IMR-90 (cell line): ENCODE data around the gene LRCOL1. TPM values are rescaled to one million over a fixed set of nuclear protein-coding genes. Genes with fewer than 3 reads are reported as not detected.

Experiments used
- ATAC-seq: fragments of 200-7000 bp; cut with Tn5 transposase; 2 replicates; pipeline ENCODE4 v1.9.1; 2020; ENCODE audit warnings: low read depth, mild to moderate bottlenecking, moderate library complexity
- BruUV-seq: library from RNA; stranded (reverse); fragments of 400-500 nt; replicated peaks from 2 replicates; lab custom pipeline; 2021; lab: Mats Ljungman, UMichigan
- CTCF ChIA-PET: fragments of 300-600 bp; formaldehyde crosslinking; extraction: SDS; loops from one replicate; lab custom pipeline; 2021; ENCODE audit warnings: antibody characterized with exemption; lab: Yijun Ruan, JAX
- POLR2A ChIA-PET: fragments of 300-600 bp; sonication (Branson Sonifier 250); formaldehyde crosslinking; loops from one replicate; lab custom pipeline; 2022; ENCODE audit warnings: antibody characterized with exemption; ENCODE audit not compliant: unreplicated experiment; lab: Charles Lee
- DNase-seq: peaks from one replicate; pipeline ENCODE4 v3.0.0; 2013
- H2AFZ ChIP-seq: replicated peaks from 2 replicates; pipeline ENCODE3; 2013; ENCODE audit warnings: low read length, mild to moderate bottlenecking; ENCODE audit not compliant: poor library complexity
- H2AK5ac ChIP-seq: 2 replicates; pipeline ENCODE4 v1.6.1; 2013; ENCODE audit warnings: low read depth, low read length, inconsistent platforms
- H2AK9ac ChIP-seq: replicated peaks from 2 replicates; pipeline ENCODE3; 2013; ENCODE audit warnings: mild to moderate bottlenecking, low read depth, low read length, moderate library complexity; ENCODE audit not compliant: poor library complexity
- H2BK120ac ChIP-seq: 2 replicates; pipeline ENCODE4 v1.6.1; 2013; ENCODE audit warnings: low read depth, low read length, inconsistent platforms
- H2BK15ac ChIP-seq: 3 replicates; pipeline ENCODE4 v1.6.1; 2013; ENCODE audit warnings: low read depth, low read length, inconsistent platforms
- H2BK20ac ChIP-seq: 2 replicates; pipeline ENCODE4 v1.6.1; 2013; ENCODE audit warnings: low read depth, mild to moderate bottlenecking, inconsistent platforms, low read length, moderate library complexity
- H2BK5ac ChIP-seq: 2 replicates; pipeline ENCODE4 v1.6.1; 2013; ENCODE audit warnings: mild to moderate bottlenecking, low read depth, low read length, inconsistent platforms; ENCODE audit not compliant: poor library complexity, severe bottlenecking
- H3K14ac ChIP-seq: replicated peaks from 2 replicates; pipeline ENCODE4 v1.6.1; 2013; ENCODE audit warnings: low read depth, low read length, inconsistent platforms
- H3K18ac ChIP-seq: 2 replicates; pipeline ENCODE4 v1.6.1; 2013; ENCODE audit warnings: low read depth, low read length, control low read depth
- H3K23ac ChIP-seq: 2 replicates; pipeline ENCODE4 v1.6.1; 2013; ENCODE audit warnings: low read depth, low read length, inconsistent platforms
- H3K27ac ChIP-seq: 2 replicates; pipeline ENCODE4 v1.5.1; 2013; ENCODE audit warnings: mild to moderate bottlenecking, control low read depth, low read length; ENCODE audit not compliant: insufficient read depth
- H3K27me3 ChIP-seq: 2 replicates; pipeline ENCODE4 v1.6.1; 2013; ENCODE audit warnings: low read length; ENCODE audit not compliant: control insufficient read depth, insufficient read depth
- H3K36me3 ChIP-seq: 2 replicates; pipeline ENCODE4 v1.6.1; 2013; ENCODE audit warnings: low read length, mixed read lengths; ENCODE audit not compliant: control insufficient read depth, insufficient read depth
- H3K4ac ChIP-seq: 2 replicates; pipeline ENCODE4 v1.6.1; 2013; ENCODE audit warnings: low read depth, low read length, inconsistent platforms
- H3K4me1 ChIP-seq: 2 replicates; pipeline ENCODE4 v1.6.1; 2013; ENCODE audit warnings: low read length, mixed read lengths; ENCODE audit not compliant: control insufficient read depth, insufficient read depth
- H3K4me2 ChIP-seq: 2 replicates; pipeline ENCODE4 v1.6.1; 2013; ENCODE audit warnings: low read depth, mild to moderate bottlenecking, control low read depth, low read length, moderate library complexity
- H3K4me3 ChIP-seq: 2 replicates; pipeline ENCODE4 v1.5.1; 2013; ENCODE audit warnings: low read depth, mild to moderate bottlenecking, control low read depth, low read length, moderate library complexity; ENCODE audit not compliant: insufficient read depth
- H3K56ac ChIP-seq: 2 replicates; pipeline ENCODE4 v1.6.1; 2013; ENCODE audit warnings: low read length, inconsistent platforms; ENCODE audit not compliant: insufficient read depth; ENCODE audit errors: extremely low read depth
- H3K79me1 ChIP-seq, 2 experiments: 2 replicates each; pipeline ENCODE4 v1.6.1; 2013; ENCODE audit warnings: low read length in 2 of 2, inconsistent platforms in 1 of 2, low read depth in 1 of 2
- H3K9ac ChIP-seq: 2 replicates; pipeline ENCODE4 v1.6.1; 2013; ENCODE audit warnings: low read depth, low read length, control low read depth
- H3K9me1 ChIP-seq: 2 replicates; pipeline ENCODE4 v1.6.1; 2013; ENCODE audit warnings: low read length, inconsistent platforms; ENCODE audit not compliant: insufficient read depth
- H3K9me3 ChIP-seq: 2 replicates; pipeline ENCODE4 v1.6.1; 2013; ENCODE audit warnings: low read length; ENCODE audit not compliant: control insufficient read depth, insufficient read depth
- H4K20me1 ChIP-seq: 2 replicates; pipeline ENCODE4 v1.6.1; 2013; ENCODE audit warnings: low read length, inconsistent platforms; ENCODE audit not compliant: insufficient read depth
- H4K5ac ChIP-seq: 2 replicates; pipeline ENCODE4 v1.6.1; 2013; ENCODE audit warnings: mild to moderate bottlenecking, low read depth, low read length, control low read depth
- H4K8ac ChIP-seq, 2 experiments: 2 replicates each; pipeline ENCODE4 v1.6.1; 2013; ENCODE audit warnings: low read depth in 2 of 2, low read length in 2 of 2, control low read depth in 1 of 2, inconsistent platforms in 1 of 2
- H4K91ac ChIP-seq: 2 replicates; pipeline ENCODE4 v1.6.1; 2013; ENCODE audit warnings: low read depth, low read length, inconsistent platforms; ENCODE audit not compliant: insufficient read depth
- BHLHE40 ChIP-seq: fragments of 150-350 bp; IDR thresholded peaks from 2 replicates; pipeline ENCODE4 v1.6.1; 2016; ENCODE audit warnings: mild to moderate bottlenecking, low read depth, low read length
- CTCF ChIP-seq: conservative IDR thresholded peaks from 2 replicates; pipeline ENCODE4 v1.5.1; 2012; ENCODE audit warnings: mild to moderate bottlenecking, low read depth, low read length, improper control_type of control experiment
- ELK1 ChIP-seq: fragments of 150-350 bp; IDR thresholded peaks from 2 replicates; pipeline ENCODE4 v1.6.1; 2016; ENCODE audit warnings: low read depth, mild to moderate bottlenecking, low read length, moderate library complexity, borderline replicate concordance
- FOS ChIP-seq: fragments of 150-350 bp; IDR thresholded peaks from 2 replicates; pipeline ENCODE4 v1.6.1; 2016; ENCODE audit warnings: low read depth, low read length
- MAFK ChIP-seq: IDR thresholded peaks from 2 replicates; pipeline ENCODE4 v1.6.1; 2012; ENCODE audit warnings: low read depth, low read length, improper control_type of control experiment
- MAZ ChIP-seq: IDR thresholded peaks from 2 replicates; pipeline ENCODE4 v1.6.1; 2012; ENCODE audit warnings: low read depth, mild to moderate bottlenecking, low read length, improper control_type of control experiment, moderate library complexity, borderline replicate concordance
- MXI1 ChIP-seq: IDR thresholded peaks from 2 replicates; pipeline ENCODE4 v1.6.1; 2012; ENCODE audit warnings: low read depth, mild to moderate bottlenecking, low read length, moderate library complexity, borderline replicate concordance
- POLR2A ChIP-seq: IDR thresholded peaks from 2 replicates; pipeline ENCODE4 v1.6.1; 2012; ENCODE audit warnings: mild to moderate bottlenecking, low read depth, low read length
- RAD21 ChIP-seq: IDR thresholded peaks from 2 replicates; pipeline ENCODE4 v1.6.1; 2012; ENCODE audit warnings: low read length, improper control_type of control experiment
- RFX5 ChIP-seq: IDR thresholded peaks from 2 replicates; pipeline ENCODE4 v1.8.0; 2012; ENCODE audit warnings: low read depth, mild to moderate bottlenecking, low read length, moderate library complexity
- SMC3 ChIP-seq: fragments of 150-350 bp; IDR thresholded peaks from 2 replicates; pipeline ENCODE4 v1.6.1; 2016; ENCODE audit warnings: low read depth, mild to moderate bottlenecking, antibody characterized with exemption, low read length, moderate library complexity
- USF2 ChIP-seq: fragments of 150-350 bp; IDR thresholded peaks from 2 replicates; pipeline ENCODE4 v1.6.1; 2017; ENCODE audit warnings: mild to moderate bottlenecking, antibody characterized with exemption, low read length, low read depth
- WGBS, 2 experiments: methylation state at CpG; one replicate each; pipeline versions ENCODE4 v1.1.5 to v1.1.7; 2013; ENCODE audit warnings: missing lambda C conversion rate in 2 of 2; ENCODE audit not compliant: insufficient read length in 1 of 2; ENCODE audit errors: extremely low coverage in 2 of 2; 5-methylcytosine and 5-hydroxymethylcytosine counted together
- dilution Hi-C: fragments of 300-500 bp; cut with HindIII; formaldehyde crosslinking; loops from one replicate; pipeline ENCODE4 v1.14.3; 2018; ENCODE audit warnings: low sequenced_read_pairs; ENCODE audit not compliant: unreplicated experiment
- in situ Hi-C: fragments of 300-500 bp; cut with MboI; formaldehyde crosslinking; loops from 3 replicates; pipeline ENCODE4 v1.14.3; 2019; ENCODE audit warnings: low sequenced_read_pairs, inconsistent platforms, mixed read lengths
- intact Hi-C: fragments of 100-400 bp; cut with micrococcal nuclease; formaldehyde crosslinking; loops from 2 replicates; pipeline ENCODE4 v1.10.0; 2022
- polyA plus RNA-seq, 3 experiments: library from polyadenylated mRNA; depleted of rRNA; stranded (reverse); fragments of >200 nt; gene quantifications; 2 replicates each; pipeline ENCODE4 v1.2.3, GENCODE V29; 2012; ENCODE audit warnings: low replicate concordance in 1 of 3
- total RNA-seq: library from RNA; depleted of rRNA; stranded (reverse); fragments of >200 nt; gene quantifications from 2 replicates; pipeline ENCODE4 v1.2.3, GENCODE V29; 2012

The LRCOL1 gene
- total and polyA plus RNA-seq, 2 of the 4 experiments (the other 2 are of a cell fraction), result 1.0 TPM; not detected in 1

- H3K36me3 ChIP-seq, result peaks cover 12% of the 10 kb centered on the region
- intact Hi-C loops, result no loop called here
- DNase-seq, result no peak
- H3K4me2 ChIP-seq, result no peak overlapping the region
- no peak for ATAC-seq
- peaks cover 12% of the 10 kb centered on the region for H3K4me1 ChIP-seq
- no peaks in the 10 kb centered on the region; the same call in 1 of the 2 replicates for H4K20me1 ChIP-seq
- POLR2A ChIA-PET, result no interaction called here
- H2BK20ac ChIP-seq, result no peak overlapping the region
- no peak overlapping the region for H4K8ac ChIP-seq
- H3K27ac ChIP-seq, result no peak overlapping the region
- no peak overlapping the region for H3K56ac ChIP-seq
- H3K4me3 ChIP-seq, result no peak overlapping the region
- no peak overlapping the region for H4K5ac ChIP-seq
- H2AFZ ChIP-seq, result no peak overlapping the region
- peak overlapping the region; percentile 65 for H2AK9ac ChIP-seq
- no peaks in the 10 kb centered on the region for H3K27me3 ChIP-seq
- BruUV-seq, result no TSS peak
- 99% methylated on average over 19 of the region's 24 CpGs; no CpG with 5 or more reads in 1 of the 2 experiments for WGBS, 2 experiments
- H3K23ac ChIP-seq, result no peak overlapping the region
- no peaks in the 10 kb centered on the region; a peak in 1 of 4 replicates for H3K79me1 ChIP-seq
- H2BK5ac ChIP-seq, result no peak overlapping the region
- no peak overlapping the region for H2BK15ac ChIP-seq
- peaks cover 7% of the 10 kb centered on the region; the same call in 1 of the 2 replicates for H3K9me1 ChIP-seq
- H3K9ac ChIP-seq, result no peak overlapping the region
- H3K18ac ChIP-seq, result no peak overlapping the region
- H3K14ac ChIP-seq, result no peak overlapping the region
- no peak overlapping the region for H2AK5ac ChIP-seq
- TF ChIP-seq RFX5, result no peak
- TF ChIP-seq FOS, result no peak
- no peak for TF ChIP-seq MAFK
- no peak for TF ChIP-seq USF2
- TF ChIP-seq MXI1, result no peak
- no peak for TF ChIP-seq RAD21
- no peak for TF ChIP-seq BHLHE40
- no peak for TF ChIP-seq CTCF
- no peak for TF ChIP-seq POLR2A
- TF ChIP-seq ELK1, result no peak
- no peak for TF ChIP-seq SMC3
- no peak for TF ChIP-seq MAZ
- no peaks in the 10 kb centered on the region for H3K9me3 ChIP-seq
- CTCF ChIA-PET, result interaction anchor here (0.9 kb wide), 1 partner anchor 13 kb away, joined by 3 read pairs; no protein-coding TSS in a partner anchor
- in situ Hi-C loops, result no loop called here
- H3K4ac ChIP-seq, result no peak overlapping the region
- H2BK120ac ChIP-seq, result no peak overlapping the region
- dilution Hi-C loops, result no loop called here
- H4K91ac ChIP-seq, result no peak overlapping the region
Measured at GRCh38 chr12:132625731-132626430, 15.5 kb upstream of the LRCOL1 start.
